ENCODE data around the gene DPH2. TPM values are rescaled to one million over a fixed set of nuclear protein-coding genes. Genes with fewer than 3 reads are reported as not detected.

The DPH2 gene
- total RNA-seq, 1 experiment from 2014 or later = 41.2 TPM

DNA sequence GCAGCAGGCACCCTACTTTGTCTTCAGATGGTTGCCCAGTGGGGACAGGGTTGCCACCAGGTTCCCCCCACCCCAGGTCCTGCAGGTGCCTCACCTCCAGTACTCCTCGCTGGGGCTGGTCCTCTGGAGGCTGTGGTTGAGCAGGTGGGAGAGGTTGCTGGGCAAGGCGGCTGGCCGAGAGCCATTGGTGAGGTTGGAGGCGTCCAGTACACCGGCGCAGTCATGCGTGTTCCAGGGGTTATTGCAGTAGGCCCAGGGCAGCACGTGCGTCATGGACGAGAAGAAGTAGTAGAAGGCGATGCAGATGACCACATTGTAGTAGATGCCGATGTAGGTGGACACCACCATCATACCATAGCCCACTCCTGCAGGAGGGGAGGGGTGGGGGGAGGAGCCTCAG lies 38.4 kb downstream of the DPH2 start:
- Mint-ChIP-seq H3K4me3 (ENCODE audit: low read depth, unreplicated experiment) (no peak overlapping the region), H3K36me3 (ENCODE audit: insufficient read depth, unreplicated experiment) (peaks cover 18% of the 10 kb centered on the region), H3K27me3 (ENCODE audit: unreplicated experiment) (no peaks in the 10 kb centered on the region), H3K27ac (ENCODE audit: unreplicated experiment) (no peak overlapping the region), H3K9me3 (ENCODE audit: low read depth, unreplicated experiment) (no peaks in the 10 kb centered on the region), H3K4me1 (ENCODE audit: low read depth, unreplicated experiment) (peaks cover 9% of the 10 kb centered on the region)
- BruUV-seq (replicated peaks) = no TSS peak
- intact Hi-C loops (cut with micrococcal nuclease; ENCODE audit: unreplicated experiment) = no loop called here
- TF ChIP-seq, protein P1, sequence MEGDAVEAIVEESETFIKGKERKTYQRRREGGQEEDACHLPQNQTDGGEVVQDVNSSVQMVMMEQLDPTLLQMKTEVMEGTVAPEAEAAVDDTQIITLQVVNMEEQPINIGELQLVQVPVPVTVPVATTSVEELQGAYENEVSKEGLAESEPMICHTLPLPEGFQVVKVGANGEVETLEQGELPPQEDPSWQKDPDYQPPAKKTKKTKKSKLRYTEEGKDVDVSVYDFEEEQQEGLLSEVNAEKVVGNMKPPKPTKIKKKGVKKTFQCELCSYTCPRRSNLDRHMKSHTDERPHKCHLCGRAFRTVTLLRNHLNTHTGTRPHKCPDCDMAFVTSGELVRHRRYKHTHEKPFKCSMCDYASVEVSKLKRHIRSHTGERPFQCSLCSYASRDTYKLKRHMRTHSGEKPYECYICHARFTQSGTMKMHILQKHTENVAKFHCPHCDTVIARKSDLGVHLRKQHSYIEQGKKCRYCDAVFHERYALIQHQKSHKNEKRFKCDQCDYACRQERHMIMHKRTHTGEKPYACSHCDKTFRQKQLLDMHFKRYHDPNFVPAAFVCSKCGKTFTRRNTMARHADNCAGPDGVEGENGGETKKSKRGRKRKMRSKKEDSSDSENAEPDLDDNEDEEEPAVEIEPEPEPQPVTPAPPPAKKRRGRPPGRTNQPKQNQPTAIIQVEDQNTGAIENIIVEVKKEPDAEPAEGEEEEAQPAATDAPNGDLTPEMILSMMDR (IDR thresholded peaks at IDR 0.05; ENCODE audit: unreplicated experiment) = no peak
- DNase-seq = no peak
- CTCF ChIA-PET = interaction anchor here (0.8 kb wide), 1 partner anchor 638 kb away, joined by 7 read pairs; no protein-coding TSS in a partner anchor

- H3K4me1 Mint-ChIP-seq (ENCODE audit: low read depth, unreplicated experiment) = peaks cover 9% of the 10 kb centered on the region
- no peak overlapping the region for H3K4me3 Mint-ChIP-seq (ENCODE audit: low read depth, unreplicated experiment)
- intact Hi-C loops (cut with micrococcal nuclease; ENCODE audit: unreplicated experiment) = no loop called here
- no peaks in the 10 kb centered on the region for H3K9me3 Mint-ChIP-seq (ENCODE audit: low read depth, unreplicated experiment)
- TF ChIP-seq, protein P1 (IDR thresholded peaks at IDR 0.05; ENCODE audit: unreplicated experiment) = no peak
- no peak overlapping the region for H3K27ac Mint-ChIP-seq (ENCODE audit: unreplicated experiment)
- H3K27me3 Mint-ChIP-seq (ENCODE audit: unreplicated experiment) = no peaks in the 10 kb centered on the region
- CTCF ChIA-PET = interaction anchor here (0.5 to 1.9 kb wide), 4 partner anchors 20 to 248 kb away, joined by 3 to 5 read pairs (median 4); partner anchors contain the start of gene SLC6A9
- peaks cover 7% of the 10 kb centered on the region for H3K36me3 Mint-ChIP-seq (ENCODE audit: insufficient read depth, unreplicated experiment)
- no peak for DNase-seq
- BruUV-seq (replicated peaks) = no TSS peak
Measured at GRCh38 chr1:44010935-44011471, 41.2 kb downstream of the DPH2 start.

GRCh38 chr1:44012404-44012803 lies 42.6 kb downstream of the DPH2 start:
- Mint-ChIP-seq H3K4me1 (ENCODE audit: low read depth, unreplicated experiment) (peaks cover 9% of the 10 kb centered on the region), H3K4me3 (ENCODE audit: low read depth, unreplicated experiment) (peak overlapping the region; percentile 32), H3K9me3 (ENCODE audit: low read depth, unreplicated experiment) (no peaks in the 10 kb centered on the region), H3K27ac (ENCODE audit: unreplicated experiment) (no peak overlapping the region), H3K36me3 (ENCODE audit: insufficient read depth, unreplicated experiment) (peaks cover 12% of the 10 kb centered on the region), H3K27me3 (ENCODE audit: unreplicated experiment) (no peaks in the 10 kb centered on the region)
- TF ChIP-seq, protein P1 (IDR thresholded peaks at IDR 0.05; ENCODE audit: unreplicated experiment) = no peak
- BruUV-seq (replicated peaks) = no TSS peak
- peak; percentile 48 for DNase-seq
- CTCF ChIA-PET = interaction anchor here (0.6 to 1.9 kb wide), 4 partner anchors 12 to 36 kb away, joined by 3 to 7 read pairs (median 4); no protein-coding TSS in a partner anchor
- intact Hi-C loops (cut with micrococcal nuclease; ENCODE audit: unreplicated experiment) = loop anchor here (2.0 kb wide), 1 partner anchor 18 kb away; the partner anchor contains the start of gene SLC6A9

DNA sequence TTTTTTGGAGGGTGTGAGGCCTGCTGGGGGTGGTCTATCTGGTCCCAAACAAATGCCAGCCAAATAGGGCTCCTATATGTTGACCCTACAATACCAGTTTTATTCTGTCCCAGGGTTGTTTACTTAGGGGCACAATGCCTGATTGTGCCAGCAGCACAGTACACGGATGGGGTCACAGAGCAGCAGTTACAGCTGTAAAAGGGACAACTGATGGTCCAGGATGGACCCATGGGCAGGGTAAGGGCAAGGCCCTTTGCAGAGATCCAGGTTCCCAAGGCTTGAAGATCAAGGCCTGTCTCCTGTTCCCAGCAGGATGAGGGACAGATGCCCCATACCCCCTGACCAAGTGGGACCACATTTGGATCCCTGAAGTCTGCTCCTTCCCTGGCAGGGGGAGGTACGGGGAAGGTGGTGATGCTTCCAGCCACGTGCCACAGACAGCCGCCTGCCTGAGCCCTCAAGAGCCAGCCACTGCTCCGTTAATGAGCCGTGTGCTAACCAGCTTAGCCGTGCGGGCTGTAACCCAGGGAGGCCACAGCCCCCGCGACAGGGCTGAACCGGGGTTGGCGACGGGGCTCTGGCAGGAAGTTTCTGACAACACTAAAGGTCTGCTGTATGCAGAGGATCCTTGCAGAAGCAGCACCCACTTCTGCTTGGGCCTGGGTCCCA lies 43.3 kb downstream of the DPH2 start:
- intact Hi-C loops (cut with micrococcal nuclease; ENCODE audit: unreplicated experiment) = loop anchor here (2.0 kb wide), 1 partner anchor 18 kb away; the partner anchor contains the start of gene SLC6A9
- no peak for DNase-seq
- H3K27ac Mint-ChIP-seq (ENCODE audit: unreplicated experiment) = no peak overlapping the region
- H3K4me1 Mint-ChIP-seq (ENCODE audit: low read depth, unreplicated experiment) = peaks cover 9% of the 10 kb centered on the region
- TF ChIP-seq, protein P1 (IDR thresholded peaks at IDR 0.05; ENCODE audit: unreplicated experiment) = no peak
- no peak overlapping the region for H3K4me3 Mint-ChIP-seq (ENCODE audit: low read depth, unreplicated experiment)
- no TSS peak for BruUV-seq (replicated peaks)
- CTCF ChIA-PET = interaction anchor here (0.6 to 0.7 kb wide), 2 partner anchors 24 to 35 kb away, joined by 3 to 7 read pairs; no protein-coding TSS in a partner anchor
- no peaks in the 10 kb centered on the region for H3K27me3 Mint-ChIP-seq (ENCODE audit: unreplicated experiment)
- H3K9me3 Mint-ChIP-seq (ENCODE audit: low read depth, unreplicated experiment) = no peaks in the 10 kb centered on the region
- peaks cover 8% of the 10 kb centered on the region for H3K36me3 Mint-ChIP-seq (ENCODE audit: insufficient read depth, unreplicated experiment)
